Mucosa of rectum (tissue), 2 donors: ENCODE data around the gene CCSAP.
A peak's percentile ranks its signal among the peaks of the same experiment; 100 is the strongest.

ENCODE experiments used
- H3K27ac ChIP-seq, 2 donors: one replicate each; pipeline ENCODE4 v1.7.0; 2013; ENCODE audit warnings: inconsistent platforms in 2 of 2, low read depth in 2 of 2, low read length in 2 of 2
- H3K27me3 ChIP-seq, 2 donors: one replicate each; pipeline ENCODE4 v1.7.0; 2013; ENCODE audit warnings: low read length in 2 of 2; ENCODE audit not compliant: control insufficient read depth in 2 of 2, insufficient read depth in 2 of 2
- H3K36me3 ChIP-seq, 2 donors: one replicate each; pipeline ENCODE4 v1.7.0; 2013; ENCODE audit warnings: low read length in 2 of 2; ENCODE audit not compliant: control insufficient read depth in 2 of 2, insufficient read depth in 2 of 2
- H3K4me1 ChIP-seq, 2 donors: one replicate each; pipeline ENCODE4 v1.7.0; 2013; ENCODE audit warnings: low read length in 2 of 2, mild to moderate bottlenecking in 1 of 2; ENCODE audit not compliant: control insufficient read depth in 2 of 2, insufficient read depth in 2 of 2
- H3K4me3 ChIP-seq, 2 donors: one replicate each; pipeline ENCODE4 v1.7.0; 2013; ENCODE audit warnings: low read length in 2 of 2
- H3K9ac ChIP-seq, 2 donors: one replicate each; pipeline ENCODE4 v1.7.0; 2013; ENCODE audit warnings: low read length in 2 of 2, low read depth in 1 of 2, mild to moderate bottlenecking in 1 of 2
- H3K9me3 ChIP-seq, 2 donors: one replicate each; pipeline ENCODE4 v1.7.0; 2013; ENCODE audit warnings: low read length in 2 of 2; ENCODE audit not compliant: control insufficient read depth in 2 of 2
- donor health status: healthy.
- donor health status: Normal muscosa, but diverticular disease.

Gene CCSAP

GRCh38 chr1:229344937-229345684 lies 2.3 kb upstream of the CCSAP start:
- Histone ChIP-seq H3K36me3 (no peaks in the 10 kb centered on the region), H3K4me3 (no peak overlapping the region)

GRCh38 chr1:229344139-229344538 lies 1.3 kb upstream of the CCSAP start:
- Histone ChIP-seq H3K36me3 (no peaks in the 10 kb centered on the region), H3K27ac (no peak overlapping the region), H3K4me1 (peaks cover 7 to 14% of the 10 kb centered on the region in 2 donors), H3K4me3 (no peak overlapping the region), H3K27me3 (peaks cover 0 to 8% of the 10 kb centered on the region in 2 donors), H3K9ac (no peak overlapping the region), H3K9me3 (no peaks in the 10 kb centered on the region)

More at GRCh38 chr1:229344937-229345684, 2.3 kb upstream of the CCSAP start:
- peaks cover 0 to 8% of the 10 kb centered on the region in 2 donors for H3K27me3 ChIP-seq
- H3K9ac ChIP-seq: no peak overlapping the region
- H3K9me3 ChIP-seq: no peaks in the 10 kb centered on the region
- no peak overlapping the region for H3K27ac ChIP-seq
- peaks cover 7 to 14% of the 10 kb centered on the region in 2 donors for H3K4me1 ChIP-seq

GRCh38 chr1:229341774-229342655 lies 832 bp downstream of the CCSAP start:
- H3K4me3 ChIP-seq: peak overlapping the region; percentile 78 to 89
- H3K9ac ChIP-seq: peak overlapping the region; percentile 63 to 81
- peak overlapping the region; percentile 86 to 87 for H3K27ac ChIP-seq
- H3K4me1 ChIP-seq: peaks cover 7 to 14% of the 10 kb centered on the region in 2 donors
- H3K9me3 ChIP-seq: no peaks in the 10 kb centered on the region
- no peaks in the 10 kb centered on the region for H3K36me3 ChIP-seq
- H3K27me3 ChIP-seq: peaks cover 0 to 4% of the 10 kb centered on the region in 2 donors

GRCh38 chr1:229340496-229340895 lies 2.4 kb downstream of the CCSAP start:
- Histone ChIP-seq H3K9ac (no peak overlapping the region), H3K27ac (no peak overlapping the region), H3K4me1 (peaks cover 7 to 14% of the 10 kb centered on the region in 2 donors), H3K9me3 (no peaks in the 10 kb centered on the region), H3K36me3 (no peaks in the 10 kb centered on the region), H3K27me3 (peaks cover 0 to 4% of the 10 kb centered on the region in 2 donors), H3K4me3 (no peak overlapping the region)

- Histone ChIP-seq H3K27me3 (peaks cover 0 to 3% of the 10 kb centered on the region in 2 donors), H3K36me3 (no peaks in the 10 kb centered on the region), H3K27ac (no peak overlapping the region), H3K4me1 (peaks cover 7 to 14% of the 10 kb centered on the region in 2 donors), H3K9me3 (no peaks in the 10 kb centered on the region), H3K9ac (no peak overlapping the region), H3K4me3 (no peak overlapping the region)
These were observed 3.3 kb downstream of the CCSAP start for GRCh38 chr1:229339520-229339919.

GRCh38 chr1:229339086-229339485 lies 3.8 kb downstream of the CCSAP start:
- H3K9ac ChIP-seq: no peak overlapping the region

GRCh38 chr1:229336345-229336744 lies 6.5 kb downstream of the CCSAP start:
- no peaks in the 10 kb centered on the region for H3K9me3 ChIP-seq
- no peak overlapping the region for H3K9ac ChIP-seq
- no peaks in the 10 kb centered on the region for H3K27me3 ChIP-seq
- no peak overlapping the region for H3K27ac ChIP-seq
- peaks cover 3 to 4% of the 10 kb centered on the region in 2 donors for H3K4me1 ChIP-seq
- H3K4me3 ChIP-seq: no peak overlapping the region
- H3K36me3 ChIP-seq: no peaks in the 10 kb centered on the region

More at GRCh38 chr1:229339086-229339485, 3.8 kb downstream of the CCSAP start:
- no peaks in the 10 kb centered on the region for H3K27me3 ChIP-seq
- no peaks in the 10 kb centered on the region for H3K9me3 ChIP-seq
- H3K36me3 ChIP-seq: no peaks in the 10 kb centered on the region
- peaks cover 7 to 14% of the 10 kb centered on the region in 2 donors for H3K4me1 ChIP-seq
- no peak overlapping the region for H3K27ac ChIP-seq
- H3K4me3 ChIP-seq: no peak overlapping the region

GRCh38 chr1:229334716-229335115 lies 8.1 kb downstream of the CCSAP start:
- Histone ChIP-seq H3K27me3 (no peaks in the 10 kb centered on the region), H3K9me3 (no peaks in the 10 kb centered on the region), H3K36me3 (no peaks in the 10 kb centered on the region), H3K4me3 (no peak overlapping the region), H3K9ac (no peak overlapping the region), H3K27ac (no peak overlapping the region), H3K4me1 (no peaks in the 10 kb centered on the region)

GRCh38 chr1:229334269-229334668 lies 8.6 kb downstream of the CCSAP start:
- Histone ChIP-seq H3K9ac (no peak overlapping the region), H3K4me1 (no peaks in the 10 kb centered on the region), H3K4me3 (no peak overlapping the region), H3K27ac (no peak overlapping the region), H3K36me3 (no peaks in the 10 kb centered on the region), H3K9me3 (no peaks in the 10 kb centered on the region), H3K27me3 (no peaks in the 10 kb centered on the region)
